Stimulated activated CD8-positive, alpha-beta memory T cell treated with anti-CD3 and anti-CD28 coated beads, Interleukin-2, amount 100 ng/mL, for 1 hour (primary cell): ENCODE data around the gene BRK1.
A peak's percentile ranks its signal among the peaks of the same experiment; 100 is the strongest.
"Not testable (repeated sequence)": the region's sequence is repeated elsewhere in the genome, so short reads cannot be mapped to it uniquely, and the experiment has no call there.

Source experiments
- DNase-seq, 2 donors: peaks; one replicate each; pipeline ENCODE4 v3.0.0-alpha.2; 2020; ENCODE audit warnings: low read depth in 2 of 2

The BRK1 gene

DNA sequence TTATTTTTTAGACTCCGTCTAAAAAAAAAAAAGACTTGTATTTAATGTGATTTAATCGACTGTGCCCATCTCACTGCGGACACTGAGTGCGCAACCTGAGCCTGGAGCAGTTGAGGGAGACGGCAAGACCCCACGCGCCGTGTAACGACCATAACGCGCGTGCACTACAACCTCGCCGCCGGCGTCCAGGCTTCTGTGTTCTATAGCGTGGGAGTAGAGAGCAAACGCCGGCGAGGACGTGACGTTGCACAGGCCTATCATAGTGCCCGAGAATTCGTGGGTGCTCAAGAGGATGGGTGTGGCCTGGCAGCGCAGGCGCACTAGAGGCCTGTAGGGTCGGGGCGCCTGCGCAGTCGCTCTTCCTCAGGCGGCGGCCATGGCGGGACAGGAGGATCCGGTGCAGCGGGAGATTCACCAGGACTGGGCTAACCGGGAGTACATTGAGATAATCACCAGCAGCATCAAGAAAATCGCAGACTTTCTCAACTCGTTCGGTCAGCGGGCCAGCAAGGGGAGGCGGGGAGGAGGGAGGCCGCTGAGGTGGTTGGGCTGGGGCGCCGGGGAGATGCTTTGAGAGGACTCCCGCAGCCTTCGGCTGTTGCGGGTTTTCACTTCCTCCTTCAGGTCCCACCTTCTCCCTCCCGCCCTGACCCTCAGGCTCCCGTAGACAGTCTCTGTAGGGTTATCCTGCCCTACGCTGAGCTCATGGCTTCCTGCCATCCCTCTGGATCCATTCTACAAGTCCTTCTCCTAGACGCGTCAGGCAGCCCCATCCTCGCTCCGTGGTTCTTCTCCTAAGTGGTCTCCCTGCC is at the start of gene BRK1:
Gene BRK1 (plus strand): TSS at position 350 of the 812 bp plus-strand sequence. CDS start 27 bp downstream, at position 377.
- DNase-seq: peak; percentile 84 to 88

DNA sequence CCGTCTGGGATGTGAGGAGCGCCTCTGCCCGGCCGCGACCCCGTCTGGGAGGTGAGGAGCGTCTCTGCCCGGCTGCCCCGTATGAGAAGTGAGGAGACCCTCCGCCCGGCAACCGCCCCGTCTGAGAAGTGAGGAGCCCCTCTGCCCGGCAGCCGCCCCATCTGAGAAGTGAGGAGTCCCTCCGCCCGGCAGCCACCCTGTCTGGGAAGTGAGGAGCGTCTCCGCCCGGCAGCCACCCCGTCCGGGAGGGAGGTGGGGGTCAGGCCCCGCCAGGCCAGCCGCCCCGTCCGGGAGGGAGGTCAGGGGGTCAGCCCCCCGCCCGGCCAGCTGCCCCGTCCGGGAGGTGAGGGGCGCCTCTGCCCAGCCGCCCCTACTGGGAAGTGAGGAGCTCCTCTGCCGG is 45.4 kb upstream of the BRK1 start:
- DNase-seq: not testable (repeated sequence)

DNA sequence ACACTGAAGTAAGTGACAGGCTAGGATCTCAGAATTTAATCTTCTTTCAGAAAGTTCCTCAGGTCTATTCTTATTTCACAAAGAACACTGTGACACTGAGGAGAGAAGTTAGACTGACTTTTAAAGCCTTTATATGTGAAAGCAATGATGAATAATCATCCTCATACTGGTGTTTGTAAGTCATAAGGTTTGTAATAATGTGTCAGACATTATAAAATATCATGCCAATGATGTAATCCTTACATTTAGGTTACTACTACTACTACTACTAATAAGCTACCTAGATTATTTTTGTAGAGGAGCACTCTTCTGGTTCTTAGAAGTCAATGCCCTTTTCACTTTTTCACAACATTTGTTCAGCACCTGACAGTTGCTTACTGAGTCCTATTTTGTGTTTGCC is 40.8 kb upstream of the BRK1 start:
- no peak for DNase-seq

DNA sequence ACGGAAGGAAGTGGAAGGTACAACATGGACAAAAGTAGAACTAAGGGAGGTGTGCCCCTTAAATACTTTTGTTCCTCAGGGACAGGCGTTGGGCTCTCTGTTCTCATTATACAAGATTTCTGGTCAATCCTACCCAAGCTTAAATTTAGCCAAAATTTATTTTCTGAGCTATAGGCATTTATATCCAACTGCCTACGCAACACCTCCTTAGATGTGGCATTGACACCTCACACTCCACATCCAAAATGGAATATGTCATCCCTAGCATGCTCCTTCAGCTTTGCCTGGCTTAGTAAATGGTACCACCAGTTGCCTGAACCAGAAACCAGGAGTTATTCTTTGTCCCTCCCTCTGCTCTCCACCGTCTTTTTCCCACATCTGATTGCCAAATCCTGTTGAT is 33.6 kb upstream of the BRK1 start:
- no peak for DNase-seq

DNA sequence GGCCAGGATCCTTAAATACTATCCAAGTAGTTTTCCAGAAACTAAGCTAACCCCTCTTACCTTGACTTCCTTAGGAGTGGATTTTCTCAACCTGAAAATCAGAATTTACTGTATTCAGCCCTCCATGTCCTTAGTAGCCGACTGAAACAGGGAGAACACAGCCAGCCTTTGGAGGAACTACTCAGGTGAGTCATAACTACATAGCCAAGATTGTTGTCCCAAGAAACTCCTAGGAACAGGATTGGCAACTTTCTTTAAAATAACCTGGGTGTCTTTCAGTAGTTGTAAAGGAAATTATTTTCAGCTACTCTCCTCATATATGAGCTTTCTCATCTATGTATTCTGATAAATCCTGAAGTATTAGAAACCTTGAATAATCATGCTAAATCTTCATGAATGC is 29.7 kb upstream of the BRK1 start:
- DNase-seq: no peak

DNA sequence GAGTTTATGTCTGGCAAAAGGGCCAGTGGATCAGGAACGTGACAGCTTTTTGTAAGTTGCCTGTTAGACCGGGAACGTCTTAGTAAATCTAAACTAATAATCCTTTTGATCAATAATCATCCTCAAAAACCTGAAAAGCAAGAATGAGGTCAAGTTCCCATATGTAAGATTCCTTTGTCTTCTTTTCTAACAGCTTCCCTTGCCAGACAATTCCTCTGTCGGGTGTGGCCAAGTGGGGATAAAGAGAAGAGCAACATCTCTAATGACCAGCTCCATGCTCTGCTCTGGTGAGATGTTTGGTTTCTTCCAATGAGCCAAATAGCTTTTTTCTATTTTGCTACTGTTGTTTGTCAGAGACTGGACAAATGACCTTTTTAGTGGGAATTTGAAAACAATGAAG is 27.2 kb upstream of the BRK1 start:
- no peak for DNase-seq

DNA sequence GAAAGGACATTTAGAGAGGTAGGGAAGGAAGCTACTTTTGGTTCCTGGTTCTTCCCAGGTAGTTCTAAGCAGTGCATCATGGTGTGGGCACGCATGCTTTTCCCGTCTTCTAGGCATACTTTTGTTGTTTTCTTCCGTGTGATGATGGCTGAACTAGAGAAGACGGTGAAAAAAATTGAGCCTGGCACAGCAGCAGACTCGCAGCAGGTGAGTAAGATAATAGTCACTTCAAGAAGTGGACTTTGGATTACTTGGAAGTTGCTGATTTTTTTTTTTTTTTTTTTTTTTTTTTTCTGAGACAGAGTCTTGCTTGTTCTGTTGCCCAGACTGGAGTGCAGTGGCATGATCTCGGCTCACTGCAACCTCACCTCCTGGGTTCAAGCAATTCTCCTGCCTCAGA is 25.3 kb upstream of the BRK1 start:
- no peak for DNase-seq

DNA sequence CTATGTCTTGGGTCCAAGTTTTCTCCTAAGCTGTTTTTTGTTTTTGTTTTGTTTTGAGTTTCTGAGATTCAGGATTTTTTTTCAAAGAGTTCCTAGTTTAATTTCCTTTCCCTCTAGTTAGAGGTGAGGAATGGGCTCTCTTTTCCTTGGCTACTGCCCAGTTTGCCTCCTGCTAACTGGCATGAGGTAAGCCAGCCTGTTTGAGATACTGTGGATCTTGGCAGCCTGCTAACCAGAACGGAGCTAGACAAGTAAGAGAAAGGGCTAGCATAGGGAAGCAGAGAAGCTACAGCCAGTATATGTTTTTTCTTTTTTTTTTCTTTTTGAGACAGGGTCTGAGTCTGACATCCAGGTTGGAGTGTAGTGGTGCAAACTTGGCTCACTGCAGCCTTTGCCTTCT is 24.7 kb upstream of the BRK1 start:
- DNase-seq: not testable (repeated sequence)

DNA sequence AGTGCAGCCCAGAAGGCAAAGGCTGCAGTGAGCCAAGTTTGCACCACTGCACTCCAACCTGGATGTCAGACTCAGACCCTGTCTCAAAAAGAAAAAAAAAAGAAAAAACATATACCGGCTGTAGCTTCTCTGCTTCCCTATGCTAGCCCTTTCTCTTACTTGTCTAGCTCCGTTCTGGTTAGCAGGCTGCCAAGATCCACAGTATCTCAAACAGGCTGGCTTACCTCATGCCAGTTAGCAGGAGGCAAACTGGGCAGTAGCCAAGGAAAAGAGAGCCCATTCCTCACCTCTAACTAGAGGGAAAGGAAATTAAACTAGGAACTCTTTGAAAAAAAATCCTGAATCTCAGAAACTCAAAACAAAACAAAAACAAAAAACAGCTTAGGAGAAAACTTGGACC is 24.1 kb upstream of the BRK1 start:
- DNase-seq: not testable (repeated sequence)

DNA sequence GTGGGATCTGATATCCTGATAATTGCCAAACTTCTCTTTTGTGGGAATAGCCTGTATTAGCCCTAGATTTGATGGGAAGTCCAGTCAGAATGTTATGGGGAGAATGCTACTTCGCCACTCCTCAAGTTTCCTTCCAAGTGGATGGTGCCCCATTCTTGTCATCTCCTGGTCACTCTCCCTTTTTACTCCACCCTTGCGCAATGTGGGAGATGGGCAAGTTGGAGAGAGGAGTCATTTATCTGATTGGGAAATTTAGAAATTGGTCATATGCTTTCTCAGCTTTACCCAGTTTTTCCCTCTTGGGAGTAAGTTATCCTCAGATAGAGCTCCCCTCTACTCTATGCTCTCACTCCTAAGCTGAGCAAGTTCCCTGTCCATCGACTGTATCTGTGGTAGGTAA is 21.8 kb upstream of the BRK1 start:
- no peak for DNase-seq

DNA sequence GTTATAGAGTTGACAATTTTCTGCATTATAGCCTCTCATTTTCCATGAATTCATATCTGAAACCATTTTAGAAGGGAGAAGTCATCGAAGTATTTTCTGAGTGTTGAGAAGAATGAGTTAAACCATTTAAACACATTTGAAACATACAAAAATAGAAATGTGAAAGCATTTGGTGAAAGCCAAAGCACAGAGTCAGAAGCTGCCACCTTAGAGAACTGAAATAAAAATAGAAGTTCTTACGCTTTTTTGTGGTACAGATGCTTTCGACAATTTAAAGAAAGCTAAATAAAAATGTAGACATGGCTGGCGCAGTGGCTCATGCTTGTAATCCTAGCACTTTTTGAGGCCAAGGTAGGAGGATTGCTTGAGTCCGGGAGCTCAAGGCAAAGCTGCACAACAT is 16.4 kb upstream of the BRK1 start:
- DNase-seq: no peak

DNA sequence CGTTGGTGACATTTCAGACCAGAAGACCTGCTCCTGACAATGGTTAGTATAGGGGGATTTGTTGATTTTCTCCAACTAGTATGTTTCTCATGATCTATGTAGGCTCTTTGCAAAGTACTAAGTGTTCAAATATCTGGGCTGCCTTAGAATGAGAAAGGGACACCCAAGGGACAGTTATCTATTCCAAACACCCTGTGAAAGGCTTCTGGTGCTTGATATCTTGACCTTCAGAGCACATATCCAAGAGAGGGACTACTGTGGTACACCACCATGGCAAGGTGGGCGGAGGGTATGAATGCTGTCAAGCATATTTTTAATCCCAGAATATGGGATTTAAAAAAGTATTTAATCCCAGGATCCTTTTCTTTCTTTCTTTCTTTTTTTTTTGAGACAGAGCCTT is 8.6 kb upstream of the BRK1 start:
- no peak for DNase-seq

DNA sequence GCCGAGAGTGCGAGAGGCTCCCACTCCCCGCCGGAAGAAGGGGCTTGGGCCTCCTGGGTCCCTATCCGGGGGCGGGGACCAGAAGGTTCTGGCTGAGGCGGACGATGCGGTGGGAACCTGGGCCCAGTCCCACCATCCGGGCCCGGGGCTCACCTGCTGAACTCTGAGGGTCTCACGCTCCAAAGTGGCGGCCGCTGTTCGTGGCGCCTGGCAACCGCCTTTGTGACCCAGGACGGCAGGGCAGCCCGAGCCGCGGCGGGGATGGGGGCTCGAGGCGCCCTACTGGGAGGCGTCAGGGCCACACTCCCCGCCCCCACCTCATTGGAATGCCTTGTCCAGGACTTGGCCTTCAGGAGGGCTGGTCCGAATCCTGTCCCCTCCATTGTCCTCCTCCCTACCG is 7.4 kb upstream of the BRK1 start, which contains the start of gene FANCD2OS:
Gene FANCD2OS (minus strand): TSS at position 165 of the 400 bp plus-strand sequence. CDS start 3,481 bp downstream, outside the sequence.
- DNase-seq: no peak

DNA sequence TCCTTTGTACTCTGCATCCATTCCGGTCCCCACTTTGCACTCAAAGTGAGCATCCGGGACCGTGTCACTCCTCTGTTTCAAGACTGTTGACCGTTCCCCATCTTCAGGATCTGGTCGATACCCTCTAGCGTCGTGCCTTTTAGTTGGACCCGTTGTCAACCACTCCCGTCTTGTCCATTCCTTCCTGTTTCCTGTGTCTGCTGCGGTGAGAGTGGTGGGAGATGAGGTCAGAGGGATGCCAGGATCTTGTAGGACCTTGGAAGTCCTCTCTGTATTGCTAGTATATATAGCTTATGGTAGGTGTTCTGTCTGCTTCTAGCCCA is 624 bp downstream of the BRK1 start:
- no peak for DNase-seq

DNA sequence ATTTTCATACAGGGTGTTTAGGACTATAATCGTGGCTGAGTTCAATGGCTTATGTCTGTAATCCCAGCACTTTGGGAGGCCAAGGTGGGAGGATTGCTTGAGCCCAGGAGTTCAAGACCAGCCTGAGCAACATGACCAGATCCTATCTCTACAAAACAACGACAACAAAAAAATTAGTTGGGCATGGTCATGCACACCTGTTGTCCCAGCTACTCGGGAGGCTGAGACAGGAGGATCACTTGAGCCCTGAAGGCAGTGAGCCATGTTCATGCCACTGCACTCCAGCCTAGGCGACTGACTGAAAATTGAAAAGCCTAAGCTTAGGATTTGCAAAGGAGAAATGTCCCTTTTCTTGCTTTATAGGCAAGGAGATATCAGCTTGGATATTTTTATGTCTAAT is 1.5 kb downstream of the BRK1 start:
- no peak for DNase-seq

DNA sequence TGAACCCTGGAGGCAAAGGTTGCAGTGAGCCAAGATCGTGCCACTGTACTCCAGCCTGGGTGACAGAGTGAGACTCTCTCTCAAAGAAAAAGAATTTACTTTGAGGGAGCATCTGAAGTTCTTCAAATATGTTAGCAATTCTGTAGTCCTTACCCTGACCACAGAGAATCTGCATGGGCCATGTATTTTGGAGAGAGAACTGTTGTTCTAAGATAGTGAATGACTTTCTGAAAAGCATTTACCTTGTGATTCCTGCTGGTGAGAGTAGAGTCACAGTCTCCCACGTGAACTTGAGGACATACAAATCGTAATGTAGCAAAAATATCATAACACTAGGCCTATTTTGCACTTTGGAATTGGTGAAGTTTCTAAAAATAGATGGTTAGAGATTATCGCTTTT is 3.9 kb downstream of the BRK1 start:
- DNase-seq: no peak

DNA sequence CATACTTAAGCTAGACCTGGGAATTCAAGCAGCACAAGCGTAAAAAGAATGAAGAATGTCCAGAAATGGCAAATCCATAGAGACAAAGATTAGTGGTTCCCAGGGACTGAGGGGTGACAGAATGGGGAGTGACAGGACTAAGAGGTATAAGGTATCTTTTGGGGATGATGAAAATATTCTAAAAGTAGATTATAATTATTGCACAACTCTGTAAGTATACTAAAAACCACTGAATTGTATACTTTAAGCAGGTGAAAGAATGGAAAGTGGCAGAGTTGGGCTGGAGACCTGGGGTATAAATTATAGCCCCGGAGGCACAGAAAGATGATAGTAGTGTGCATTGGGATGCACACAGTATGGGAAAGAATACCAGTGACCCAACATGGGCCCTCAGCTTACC is 5.6 kb downstream of the BRK1 start:
- no peak for DNase-seq

DNA sequence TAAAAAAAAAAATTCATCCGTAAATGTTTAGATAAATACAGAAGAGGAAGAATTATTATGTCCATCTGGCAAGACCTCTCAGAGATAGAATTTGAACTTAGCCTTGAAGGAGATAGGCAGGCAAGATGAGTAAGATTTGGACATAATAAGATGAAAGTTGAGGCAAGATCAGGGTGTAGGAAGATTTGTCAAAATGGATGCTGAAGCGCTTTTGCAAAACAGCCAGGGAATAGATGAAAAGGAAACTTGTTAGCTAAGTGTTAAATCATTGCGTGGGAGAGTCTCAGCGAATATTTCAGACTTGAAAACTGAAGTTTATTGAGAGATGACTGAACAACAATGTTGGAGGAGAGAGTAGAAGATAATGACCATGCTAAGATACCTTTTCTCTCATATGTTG is 7.2 kb downstream of the BRK1 start:
- no peak for DNase-seq

DNA sequence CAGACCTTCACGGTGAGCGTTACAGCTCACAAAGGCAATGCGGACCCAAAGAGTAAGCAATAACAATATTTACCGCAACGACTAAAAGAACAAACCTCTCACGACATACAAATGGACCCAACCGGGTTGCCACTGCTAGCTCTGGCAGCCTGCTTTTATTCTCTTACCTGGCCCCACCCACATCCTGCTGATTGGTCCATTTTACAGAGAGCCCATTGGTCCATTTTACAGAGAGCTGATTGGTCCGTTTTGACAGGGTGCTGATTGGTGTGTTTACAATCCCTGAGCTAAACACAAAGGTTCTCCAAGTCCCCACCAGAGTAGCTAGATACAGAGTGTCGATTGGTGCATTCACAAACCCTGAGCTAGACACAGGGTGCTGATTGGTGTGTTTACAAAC is 20.4 kb downstream of the BRK1 start:
- not testable (repeated sequence) for DNase-seq

DNA sequence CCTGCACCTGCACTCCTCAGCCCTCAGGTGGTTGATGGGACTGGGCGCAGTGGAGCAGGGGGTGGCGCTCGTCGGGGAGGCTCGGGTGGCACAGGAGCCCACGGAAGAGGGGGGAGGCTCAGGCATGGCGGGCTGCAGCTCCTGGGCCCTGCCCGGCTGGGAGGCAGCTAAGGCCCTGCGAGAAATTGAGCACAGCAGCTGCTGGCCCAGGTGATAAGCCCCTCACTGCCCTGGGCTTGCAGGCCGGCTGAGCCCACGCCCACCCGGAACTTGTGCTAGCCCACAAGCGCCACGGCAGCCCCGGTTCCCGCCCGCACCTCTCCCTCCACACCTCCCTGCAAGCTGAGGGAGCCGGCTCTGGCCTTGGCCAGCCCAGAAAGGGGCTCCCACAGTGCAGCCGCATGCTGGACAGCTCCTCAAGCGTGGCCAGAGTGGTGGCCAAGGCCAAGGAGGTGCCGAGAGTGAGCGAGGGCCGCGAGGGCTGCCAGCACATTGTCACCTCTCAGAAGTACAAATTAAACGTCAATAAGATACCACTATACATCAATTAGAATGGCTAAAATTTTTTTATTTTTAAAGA is 21.0 kb downstream of the BRK1 start:
- DNase-seq: no peak

DNA sequence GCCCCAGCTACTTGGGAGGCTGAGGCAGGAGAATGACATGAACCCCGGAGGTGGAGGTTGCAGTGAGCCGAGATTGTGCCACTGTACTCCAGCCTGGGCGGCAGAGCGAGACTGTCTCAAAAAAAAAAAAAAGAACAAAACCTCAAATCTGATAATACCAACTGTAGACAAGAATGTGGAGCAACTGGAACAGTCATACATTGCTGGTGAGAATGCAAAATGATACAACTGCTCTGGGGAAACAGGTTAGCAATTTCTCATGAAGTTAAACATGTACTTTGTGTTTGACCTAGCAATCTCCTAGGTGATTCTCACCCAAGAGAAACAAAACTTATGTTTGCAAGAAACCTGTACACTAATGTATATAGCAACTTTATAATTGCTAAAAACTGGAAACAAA is 21.7 kb downstream of the BRK1 start:
- DNase-seq: no peak

DNA sequence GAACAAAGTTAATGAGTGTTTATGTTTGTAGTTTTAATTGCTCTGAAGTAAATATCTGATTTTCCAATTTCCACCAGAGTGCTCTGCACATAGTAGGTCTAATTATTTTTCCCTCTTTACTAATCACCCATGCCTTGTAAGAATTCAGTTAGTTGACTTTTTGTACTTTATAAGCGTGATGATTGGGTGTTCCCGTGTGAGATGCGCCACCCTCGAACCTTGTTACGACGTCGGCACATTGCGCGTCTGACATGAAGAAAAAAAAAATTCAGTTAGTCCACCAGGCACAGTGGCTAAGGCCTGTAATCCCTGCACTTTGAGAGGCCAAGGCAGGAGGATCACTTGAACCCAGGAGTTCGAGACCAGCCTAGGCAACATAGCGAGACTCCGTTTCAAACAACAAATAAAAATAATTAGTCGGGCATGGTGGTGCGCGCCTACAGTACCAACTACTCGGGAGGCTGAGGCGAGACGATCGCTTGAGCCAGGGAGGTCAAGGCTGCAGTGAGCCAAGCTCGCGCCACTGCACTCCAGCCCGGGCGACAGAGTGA is 25.6 kb downstream of the BRK1 start:
- no peak for DNase-seq
